ENCODE data around the gene PYGB.

The PYGB gene

DNA sequence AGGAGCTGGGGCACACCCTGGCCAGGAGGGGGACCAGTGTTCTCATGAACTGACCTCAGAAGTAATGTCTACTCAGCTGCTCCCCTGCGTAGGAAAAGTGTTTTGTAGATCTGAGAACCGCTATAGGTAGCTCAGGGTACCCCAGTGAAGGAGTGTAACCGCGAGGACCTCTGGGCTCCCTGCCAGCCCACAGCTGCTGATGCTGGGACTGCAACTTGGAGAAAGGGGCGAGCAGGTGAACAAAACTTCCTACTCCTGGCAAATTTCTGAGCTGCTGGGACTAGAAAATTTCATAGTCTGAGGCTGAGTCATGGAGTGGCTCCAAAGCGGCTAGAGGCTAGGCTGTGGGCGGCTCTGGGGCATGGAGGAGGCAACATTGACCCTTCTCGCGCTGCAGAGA lies 51.9 kb downstream of the PYGB start:
- Histone ChIP-seq H3K9me3 (ENCODE audit: control extremely low read depth in 1 of 5, control insufficient read depth in 4 of 5, insufficient read depth in 2 of 5, low read depth in 1 of 5, low read length in 4 of 5) (no peaks in the 10 kb centered on the region), H3K27me3 (replicated peaks in 2 of 5; ENCODE audit: control insufficient read depth in 4 of 5, insufficient read depth in 5 of 5, low read length in 4 of 5) (no peaks in the 10 kb centered on the region), H3K36me3 (ENCODE audit: control insufficient read depth in 4 of 4, insufficient read depth in 4 of 4, low read length in 3 of 4) (peaks cover 6 to 72% (median 37%) of the 10 kb centered on the region in 4 experiments), H3K4me1 (ENCODE audit: control extremely low read depth in 1 of 4, control insufficient read depth in 4 of 4, insufficient read depth in 4 of 4, low read length in 3 of 4) (peaks cover 0 to 1% (median 0%) of the 10 kb centered on the region in 4 experiments), H3K4me3 (ENCODE audit: control insufficient read depth in 1 of 7, extremely low read depth in 1 of 7, insufficient read depth in 4 of 7, low read depth in 2 of 7, low read length in 6 of 7) (no peak overlapping the region), H3K27ac (ENCODE audit: insufficient read depth in 1 of 2, low read depth in 1 of 2, low read length in 2 of 2, poor library complexity in 1 of 2, severe bottlenecking in 2 of 2) (no peak overlapping the region)
- CTCF ChIA-PET, result interaction anchor here (1.0 to 2.8 kb wide), 4 partner anchors 8 to 106 kb away, joined by 3 to 17 read pairs (median 4); no protein-coding TSS in a partner anchor
- DNase-seq, result no peak
- 91% methylated on average over 9 of the region's 9 CpGs for WGBS (ENCODE audit: insufficient coverage)
- POLR2A ChIA-PET, result no interaction called here

DNA sequence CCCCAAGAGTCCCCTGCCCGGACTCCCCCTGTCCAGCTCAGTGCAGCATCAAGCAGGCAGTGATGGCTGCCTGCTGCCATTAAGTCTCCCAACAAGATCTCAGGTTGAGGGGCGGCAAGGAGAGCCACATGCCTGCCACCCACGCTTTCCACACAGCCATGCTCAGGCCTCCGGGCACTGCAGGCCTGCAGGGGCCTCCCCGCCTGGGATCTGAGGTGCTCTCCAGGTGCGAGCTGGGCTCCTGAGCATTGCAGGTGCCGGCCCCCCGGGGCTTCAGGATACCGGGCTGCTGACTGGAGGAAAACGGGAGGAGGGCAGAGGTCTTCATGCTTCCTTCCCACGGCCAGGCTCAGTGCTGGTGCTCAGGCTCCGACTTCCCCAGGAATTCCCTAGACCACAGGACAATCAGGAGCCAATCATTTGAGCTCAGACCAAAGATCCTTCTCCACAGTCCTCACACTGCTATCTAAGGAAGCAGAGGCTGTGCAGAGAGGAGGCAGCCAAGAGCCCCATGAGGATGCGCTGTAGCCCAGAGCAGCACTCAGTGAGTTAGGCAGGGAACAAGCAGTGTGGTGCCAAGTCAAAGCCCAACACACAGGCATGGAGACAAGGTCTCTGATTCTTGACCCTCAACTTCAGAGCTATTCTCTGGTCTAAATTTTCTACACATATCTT lies 52.7 kb downstream of the PYGB start:
- no peaks in the 10 kb centered on the region for H3K27me3 ChIP-seq (replicated peaks in 2 of 5; ENCODE audit: control insufficient read depth in 4 of 5, insufficient read depth in 5 of 5, low read length in 4 of 5)
- no peaks in the 10 kb centered on the region for H3K9me3 ChIP-seq (ENCODE audit: control extremely low read depth in 1 of 5, control insufficient read depth in 4 of 5, insufficient read depth in 2 of 5, low read depth in 1 of 5, low read length in 4 of 5)
- no peak overlapping the region for H3K27ac ChIP-seq (ENCODE audit: insufficient read depth in 1 of 2, low read depth in 1 of 2, low read length in 2 of 2, poor library complexity in 1 of 2, severe bottlenecking in 2 of 2)
- H3K36me3 ChIP-seq (ENCODE audit: control insufficient read depth in 4 of 4, insufficient read depth in 4 of 4, low read length in 3 of 4), result peaks cover 6 to 69% (median 37%) of the 10 kb centered on the region in 4 experiments
- no peak for DNase-seq
- H3K4me1 ChIP-seq (ENCODE audit: control extremely low read depth in 1 of 4, control insufficient read depth in 4 of 4, insufficient read depth in 4 of 4, low read length in 3 of 4), result no peaks in the 10 kb centered on the region
- WGBS (ENCODE audit: insufficient coverage), result 95% methylated on average over 13 of the region's 13 CpGs
- ChIA-PET CTCF (interaction anchor here (2.8 kb wide), 1 partner anchor 98 kb away, joined by 17 read pairs; no protein-coding TSS in a partner anchor), POLR2A (no interaction called here)
- no peak overlapping the region for H3K4me3 ChIP-seq (ENCODE audit: control insufficient read depth in 1 of 7, extremely low read depth in 1 of 7, insufficient read depth in 4 of 7, low read depth in 2 of 7, low read length in 6 of 7)

DNA sequence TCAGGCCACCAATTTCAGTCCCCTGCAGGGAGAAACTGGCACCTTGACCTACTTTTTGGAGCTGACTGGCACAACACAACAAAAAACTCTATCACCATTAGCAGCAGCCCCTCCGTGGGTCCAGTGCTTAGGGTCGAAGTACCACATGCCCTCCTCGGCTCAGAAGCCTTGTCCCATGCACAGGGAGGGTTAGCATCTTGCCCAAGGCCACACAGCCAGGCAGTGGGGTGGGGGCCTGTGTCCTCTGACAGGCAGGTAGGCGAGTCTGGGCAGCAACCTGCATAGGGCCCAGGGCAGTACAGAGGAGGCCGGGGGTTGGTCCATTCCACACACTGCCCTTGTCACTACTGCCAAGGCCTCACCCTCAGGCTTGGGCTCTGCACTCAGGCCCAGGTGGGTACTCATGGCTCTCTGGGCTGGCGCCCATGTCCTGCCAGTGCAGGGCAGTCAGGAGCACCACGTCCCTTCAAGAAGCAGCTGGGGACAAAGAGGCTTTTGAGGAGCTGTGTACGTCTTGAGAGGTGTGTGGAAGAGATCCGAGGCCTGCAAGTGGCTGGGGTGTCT lies 53.6 kb downstream of the PYGB start:
- no peak for DNase-seq
- H3K27me3 ChIP-seq (replicated peaks in 2 of 5; ENCODE audit: control insufficient read depth in 4 of 5, insufficient read depth in 5 of 5, low read length in 4 of 5), result no peaks in the 10 kb centered on the region
- no peaks in the 10 kb centered on the region for H3K4me1 ChIP-seq (ENCODE audit: control extremely low read depth in 1 of 4, control insufficient read depth in 4 of 4, insufficient read depth in 4 of 4, low read length in 3 of 4)
- WGBS (ENCODE audit: insufficient coverage), result 98% methylated on average over 9 of the region's 9 CpGs
- ChIA-PET CTCF (interaction anchor here (1.2 to 1.5 kb wide), 3 partner anchors 17 to 98 kb away, joined by 3 to 4 read pairs (median 4); no protein-coding TSS in a partner anchor), POLR2A (no interaction called here)
- H3K27ac ChIP-seq (ENCODE audit: insufficient read depth in 1 of 2, low read depth in 1 of 2, low read length in 2 of 2, poor library complexity in 1 of 2, severe bottlenecking in 2 of 2), result no peak overlapping the region
- H3K36me3 ChIP-seq (ENCODE audit: control insufficient read depth in 4 of 4, insufficient read depth in 4 of 4, low read length in 3 of 4), result peaks cover 2 to 61% (median 31%) of the 10 kb centered on the region in 4 experiments
- no peaks in the 10 kb centered on the region for H3K9me3 ChIP-seq (ENCODE audit: control extremely low read depth in 1 of 5, control insufficient read depth in 4 of 5, insufficient read depth in 2 of 5, low read depth in 1 of 5, low read length in 4 of 5)
- no peak overlapping the region for H3K4me3 ChIP-seq (ENCODE audit: control insufficient read depth in 1 of 7, extremely low read depth in 1 of 7, insufficient read depth in 4 of 7, low read depth in 2 of 7, low read length in 6 of 7)

GRCh38 chr20:25302596-25302995 lies 54.7 kb downstream of the PYGB start:
- DNase-seq, result no peak
- POLR2A ChIA-PET, result no interaction called here
- 100% methylated on average over 4 of the region's 6 CpGs for WGBS (ENCODE audit: insufficient coverage)
- Histone ChIP-seq H3K9me3 (ENCODE audit: control extremely low read depth in 1 of 5, control insufficient read depth in 4 of 5, insufficient read depth in 2 of 5, low read depth in 1 of 5, low read length in 4 of 5) (no peaks in the 10 kb centered on the region), H3K4me1 (ENCODE audit: control extremely low read depth in 1 of 4, control insufficient read depth in 4 of 4, insufficient read depth in 4 of 4, low read length in 3 of 4) (no peaks in the 10 kb centered on the region), H3K4me3 (ENCODE audit: control insufficient read depth in 1 of 7, extremely low read depth in 1 of 7, insufficient read depth in 4 of 7, low read depth in 2 of 7, low read length in 6 of 7) (no peak overlapping the region), H3K27me3 (replicated peaks in 2 of 5; ENCODE audit: control insufficient read depth in 4 of 5, insufficient read depth in 5 of 5, low read length in 4 of 5) (no peaks in the 10 kb centered on the region), H3K36me3 (ENCODE audit: control insufficient read depth in 4 of 4, insufficient read depth in 4 of 4, low read length in 3 of 4) (peaks cover 2 to 55% (median 31%) of the 10 kb centered on the region in 4 experiments), H3K27ac (ENCODE audit: insufficient read depth in 1 of 2, low read depth in 1 of 2, low read length in 2 of 2, poor library complexity in 1 of 2, severe bottlenecking in 2 of 2) (no peak overlapping the region)
- CTCF ChIA-PET, result interaction anchor here (1.0 to 1.5 kb wide), 4 partner anchors 15 to 97 kb away, joined by 3 to 4 read pairs (median 4); no protein-coding TSS in a partner anchor

DNA sequence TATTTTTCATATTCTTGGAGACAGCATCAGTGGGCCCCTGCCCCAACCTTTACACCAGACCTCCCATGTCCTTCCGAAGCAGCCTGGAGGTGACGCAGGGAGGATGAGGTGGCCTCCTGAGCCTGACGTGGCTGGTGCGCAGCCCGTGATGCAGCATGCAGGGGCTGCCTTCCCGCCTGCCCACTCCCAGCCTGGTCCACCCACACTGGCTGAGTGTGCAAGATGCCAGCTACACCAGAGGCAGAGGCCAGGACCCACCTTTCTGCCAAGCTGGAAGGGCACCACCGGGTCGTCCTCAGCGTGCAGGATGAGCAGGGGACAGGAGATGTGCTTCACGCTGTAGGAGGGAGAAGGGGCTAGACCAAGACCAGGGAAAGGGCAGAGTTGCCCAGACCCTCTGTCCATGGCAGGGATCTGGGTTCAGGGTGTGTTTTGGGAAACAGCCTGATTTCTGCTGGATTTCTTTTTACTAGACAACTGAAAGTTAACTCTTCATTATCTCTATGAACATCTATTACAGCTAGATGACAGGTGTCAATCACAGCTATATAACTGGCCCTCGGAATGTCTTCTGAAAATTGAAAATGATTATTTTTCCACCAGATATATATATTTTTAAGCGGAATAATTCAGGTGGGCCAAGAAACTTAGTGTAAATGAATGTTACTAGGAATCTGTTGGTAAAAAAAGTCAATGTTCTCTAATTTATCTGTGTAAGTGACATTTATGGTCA lies 55.6 kb downstream of the PYGB start:
- no peaks in the 10 kb centered on the region for H3K9me3 ChIP-seq (ENCODE audit: control extremely low read depth in 1 of 5, control insufficient read depth in 4 of 5, insufficient read depth in 2 of 5, low read depth in 1 of 5, low read length in 4 of 5)
- H3K27ac ChIP-seq (ENCODE audit: insufficient read depth in 1 of 2, low read depth in 1 of 2, low read length in 2 of 2, poor library complexity in 1 of 2, severe bottlenecking in 2 of 2), result no peak overlapping the region
- H3K36me3 ChIP-seq (ENCODE audit: control insufficient read depth in 4 of 4, insufficient read depth in 4 of 4, low read length in 3 of 4), result peaks cover 2 to 56% (median 32%) of the 10 kb centered on the region in 4 experiments
- no peaks in the 10 kb centered on the region for H3K27me3 ChIP-seq (replicated peaks in 2 of 5; ENCODE audit: control insufficient read depth in 4 of 5, insufficient read depth in 5 of 5, low read length in 4 of 5)
- peaks cover 0 to 2% (median 0%) of the 10 kb centered on the region in 4 experiments for H3K4me1 ChIP-seq (ENCODE audit: control extremely low read depth in 1 of 4, control insufficient read depth in 4 of 4, insufficient read depth in 4 of 4, low read length in 3 of 4)
- WGBS (ENCODE audit: insufficient coverage), result 100% methylated on average over 7 of the region's 12 CpGs
- CTCF ChIA-PET, result no interaction called here
- H3K4me3 ChIP-seq (ENCODE audit: control insufficient read depth in 1 of 7, extremely low read depth in 1 of 7, insufficient read depth in 4 of 7, low read depth in 2 of 7, low read length in 6 of 7), result no peak overlapping the region
- POLR2A ChIA-PET, result no interaction called here
- no peak for DNase-seq

DNA sequence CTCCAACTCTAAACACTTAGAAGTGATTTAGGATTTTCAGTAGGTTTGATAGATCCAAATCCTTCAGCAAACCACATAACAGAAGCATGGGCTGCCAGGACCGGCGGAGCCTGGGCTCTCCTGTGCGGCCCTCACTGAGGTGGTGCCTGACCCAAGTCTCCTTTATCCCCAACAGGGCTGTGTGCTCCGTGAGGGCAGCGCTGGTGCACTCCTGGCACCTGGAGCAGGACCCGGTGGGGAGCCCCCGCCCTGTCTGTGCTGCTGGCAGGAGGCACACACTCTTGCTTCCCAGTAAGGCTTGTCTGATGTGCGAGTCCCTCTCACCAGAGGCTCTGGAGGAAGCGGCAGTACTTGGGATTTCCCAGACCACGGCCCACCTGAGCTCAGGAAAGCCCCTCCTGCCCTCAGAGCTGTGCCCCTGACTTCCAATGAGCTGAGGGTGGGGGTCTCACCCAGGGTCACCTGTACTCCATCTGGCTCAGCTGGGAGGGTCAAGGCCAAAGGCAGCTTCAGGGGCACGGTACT lies 56.2 kb downstream of the PYGB start:
- Histone ChIP-seq H3K36me3 (ENCODE audit: control insufficient read depth in 4 of 4, insufficient read depth in 4 of 4, low read length in 3 of 4) (peaks cover 0 to 55% (median 32%) of the 10 kb centered on the region in 4 experiments), H3K27ac (ENCODE audit: insufficient read depth in 1 of 2, low read depth in 1 of 2, low read length in 2 of 2, poor library complexity in 1 of 2, severe bottlenecking in 2 of 2) (no peak overlapping the region), H3K4me1 (ENCODE audit: control extremely low read depth in 1 of 4, control insufficient read depth in 4 of 4, insufficient read depth in 4 of 4, low read length in 3 of 4) (peaks cover 0 to 2% (median 0%) of the 10 kb centered on the region in 4 experiments), H3K27me3 (replicated peaks in 2 of 5; ENCODE audit: control insufficient read depth in 4 of 5, insufficient read depth in 5 of 5, low read length in 4 of 5) (no peaks in the 10 kb centered on the region), H3K9me3 (ENCODE audit: control extremely low read depth in 1 of 5, control insufficient read depth in 4 of 5, insufficient read depth in 2 of 5, low read depth in 1 of 5, low read length in 4 of 5) (no peaks in the 10 kb centered on the region), H3K4me3 (ENCODE audit: control insufficient read depth in 1 of 7, extremely low read depth in 1 of 7, insufficient read depth in 4 of 7, low read depth in 2 of 7, low read length in 6 of 7) (no peak overlapping the region)
- CTCF ChIA-PET, result no interaction called here
- 100% methylated on average over 6 of the region's 11 CpGs for WGBS (ENCODE audit: insufficient coverage)
- DNase-seq, result no peak
- POLR2A ChIA-PET, result no interaction called here
